ENCODE data around the gene ZNF536. TPM values are rescaled to one million over a fixed set of nuclear protein-coding genes. Genes with fewer than 3 reads are reported as not detected.
"Not testable (repeated sequence)": the region's sequence is repeated elsewhere in the genome, so short reads cannot be mapped to it uniquely, and the experiment has no call there.

The ZNF536 gene
- total RNA-seq, 2 experiments from 2014 or later: not detected

- DNase-seq: no peak
- Mint-ChIP-seq H3K36me3 (ENCODE audit: low read depth) (no peaks in the 10 kb centered on the region), H3K27ac (no peak overlapping the region), H3K27me3 (peaks cover 1% of the 10 kb centered on the region), H3K9me3 (ENCODE audit: low read depth) (no peaks in the 10 kb centered on the region), H3K4me1 (no peaks in the 10 kb centered on the region), H3K4me3 (no peak overlapping the region)
- POLR2A ChIA-PET: no interaction called here
- CTCF ChIA-PET: no interaction called here
- intact Hi-C loops (cut with DNase I, micrococcal nuclease): no loop called here
- no peak for ATAC-seq
Measured at GRCh38 chr19:30431591-30431990, 59.4 kb downstream of the ZNF536 start.

- no peaks in the 10 kb centered on the region for H3K36me3 Mint-ChIP-seq (ENCODE audit: low read depth)
- H3K27me3 Mint-ChIP-seq: no peaks in the 10 kb centered on the region
- no peak overlapping the region for H3K4me3 Mint-ChIP-seq
- intact Hi-C loops (cut with DNase I, micrococcal nuclease): no loop called here
- ATAC-seq (no peak), DNase-seq (no peak)
- ChIA-PET POLR2A (no interaction called here), CTCF (no interaction called here)
- H3K9me3 Mint-ChIP-seq (ENCODE audit: low read depth): no peaks in the 10 kb centered on the region
- H3K27ac Mint-ChIP-seq: no peak overlapping the region
- H3K4me1 Mint-ChIP-seq: no peaks in the 10 kb centered on the region
Measured at GRCh38 chr19:30434797-30435594, 62.8 kb downstream of the ZNF536 start.

- Mint-ChIP-seq H3K27me3 (peaks cover 4% of the 10 kb centered on the region), H3K4me1 (no peaks in the 10 kb centered on the region), H3K27ac (no peak overlapping the region), H3K4me3 (no peak overlapping the region), H3K36me3 (ENCODE audit: low read depth) (no peaks in the 10 kb centered on the region), H3K9me3 (ENCODE audit: low read depth) (no peaks in the 10 kb centered on the region)
- intact Hi-C loops (cut with DNase I, micrococcal nuclease): no loop called here
- no peak for ATAC-seq
- ChIA-PET CTCF (interaction anchor here (1.0 kb wide), 1 partner anchor 14 kb away, joined by 3 read pairs; no protein-coding TSS in a partner anchor), POLR2A (no interaction called here)
- no peak for DNase-seq
Measured at GRCh38 chr19:30437869-30438268, 65.7 kb downstream of the ZNF536 start.

- ChIA-PET CTCF (no interaction called here), POLR2A (no interaction called here)
- no peak for DNase-seq
- no peak overlapping the region for H3K27ac Mint-ChIP-seq
- no peaks in the 10 kb centered on the region for H3K4me1 Mint-ChIP-seq
- no peaks in the 10 kb centered on the region for H3K9me3 Mint-ChIP-seq (ENCODE audit: low read depth)
- peaks cover 4% of the 10 kb centered on the region for H3K27me3 Mint-ChIP-seq
- no peak for ATAC-seq
- intact Hi-C loops (cut with DNase I, micrococcal nuclease): no loop called here
- no peak overlapping the region for H3K4me3 Mint-ChIP-seq
- no peaks in the 10 kb centered on the region for H3K36me3 Mint-ChIP-seq (ENCODE audit: low read depth)
Measured at GRCh38 chr19:30439310-30439709, 67.1 kb downstream of the ZNF536 start.

- Mint-ChIP-seq H3K4me1 (no peaks in the 10 kb centered on the region), H3K4me3 (no peak overlapping the region), H3K27ac (no peak overlapping the region), H3K27me3 (peaks cover 4% of the 10 kb centered on the region), H3K36me3 (ENCODE audit: low read depth) (no peaks in the 10 kb centered on the region), H3K9me3 (ENCODE audit: low read depth) (no peaks in the 10 kb centered on the region)
- ChIA-PET POLR2A (interaction anchor here (0.6 kb wide), 2 partner anchors 333 to 437 kb away, joined by 3 read pairs; no protein-coding TSS in a partner anchor), CTCF (interaction anchor here (0.8 kb wide), 1 partner anchor 359 kb away, joined by 4 read pairs; no protein-coding TSS in a partner anchor)
- no peak for ATAC-seq
- DNase-seq: no peak
- intact Hi-C loops (cut with DNase I, micrococcal nuclease): no loop called here
Measured at GRCh38 chr19:30441011-30441410, 68.8 kb downstream of the ZNF536 start.

- Mint-ChIP-seq H3K27ac (no peak overlapping the region), H3K9me3 (ENCODE audit: low read depth) (no peaks in the 10 kb centered on the region), H3K4me1 (no peaks in the 10 kb centered on the region), H3K36me3 (ENCODE audit: low read depth) (no peaks in the 10 kb centered on the region), H3K4me3 (no peak overlapping the region), H3K27me3 (peaks cover 4% of the 10 kb centered on the region)
- POLR2A ChIA-PET: no interaction called here
- ATAC-seq (no peak), DNase-seq (no peak)
- CTCF ChIA-PET: no interaction called here
- intact Hi-C loops (cut with DNase I, micrococcal nuclease): no loop called here
Measured at GRCh38 chr19:30442674-30443073, 70.5 kb downstream of the ZNF536 start.

GRCh38 chr19:30443531-30444252, 71.5 kb downstream of the ZNF536 start:
- Mint-ChIP-seq H3K9me3 (ENCODE audit: low read depth) (no peaks in the 10 kb centered on the region), H3K4me1 (no peaks in the 10 kb centered on the region), H3K27ac (no peak overlapping the region), H3K4me3 (no peak overlapping the region), H3K36me3 (ENCODE audit: low read depth) (no peaks in the 10 kb centered on the region), H3K27me3 (peaks cover 7% of the 10 kb centered on the region)
- ChIA-PET POLR2A (no interaction called here), CTCF (no interaction called here)
- ATAC-seq (no peak), DNase-seq (no peak)
- intact Hi-C loops (cut with DNase I, micrococcal nuclease): no loop called here

- Mint-ChIP-seq H3K27ac (no peak overlapping the region), H3K27me3 (peaks cover 7% of the 10 kb centered on the region), H3K4me3 (no peak overlapping the region), H3K4me1 (no peaks in the 10 kb centered on the region), H3K36me3 (ENCODE audit: low read depth) (no peaks in the 10 kb centered on the region), H3K9me3 (ENCODE audit: low read depth) (no peaks in the 10 kb centered on the region)
- CTCF ChIA-PET: no interaction called here
- intact Hi-C loops (cut with DNase I, micrococcal nuclease): no loop called here
- ATAC-seq: no peak
- DNase-seq: no peak
- POLR2A ChIA-PET: no interaction called here
Measured at GRCh38 chr19:30444253-30444671, 72.1 kb downstream of the ZNF536 start.

- DNase-seq: no peak
- Mint-ChIP-seq H3K27ac (no peak overlapping the region), H3K4me1 (no peaks in the 10 kb centered on the region), H3K9me3 (ENCODE audit: low read depth) (no peaks in the 10 kb centered on the region), H3K27me3 (peaks cover 7% of the 10 kb centered on the region), H3K36me3 (ENCODE audit: low read depth) (no peaks in the 10 kb centered on the region), H3K4me3 (no peak overlapping the region)
- CTCF ChIA-PET: no interaction called here
- intact Hi-C loops (cut with DNase I, micrococcal nuclease): no loop called here
- POLR2A ChIA-PET: no interaction called here
- ATAC-seq: no peak
Measured at GRCh38 chr19:30444686-30445232, 72.6 kb downstream of the ZNF536 start.

GRCh38 chr19:30445385-30445784, 73.2 kb downstream of the ZNF536 start:
- CTCF ChIA-PET: no interaction called here
- Mint-ChIP-seq H3K4me1 (no peaks in the 10 kb centered on the region), H3K4me3 (no peak overlapping the region), H3K36me3 (ENCODE audit: low read depth) (no peaks in the 10 kb centered on the region), H3K9me3 (ENCODE audit: low read depth) (no peaks in the 10 kb centered on the region), H3K27ac (no peak overlapping the region), H3K27me3 (peaks cover 7% of the 10 kb centered on the region)
- no peak for ATAC-seq
- intact Hi-C loops (cut with DNase I, micrococcal nuclease): no loop called here
- POLR2A ChIA-PET: no interaction called here
- no peak for DNase-seq

GRCh38 chr19:30446120-30446519, 73.9 kb downstream of the ZNF536 start:
- ATAC-seq; H3K27me3 Mint-ChIP-seq; DNase-seq; POLR2A ChIA-PET; H3K36me3 Mint-ChIP-seq (ENCODE audit: low read depth); H3K4me1 Mint-ChIP-seq; H3K9me3 Mint-ChIP-seq (ENCODE audit: low read depth); H3K27ac Mint-ChIP-seq; intact Hi-C loops (cut with DNase I, micrococcal nuclease); H3K4me3 Mint-ChIP-seq; CTCF ChIA-PET: not testable (repeated sequence)

All from activated CD4-positive, alpha-beta T cell treated with anti-CD3 and anti-CD28 coated beads for 36 hours (primary cell).